GM18867 (cell line): ENCODE data around the gene CDC73.
"Not testable (repeated sequence)": the region's sequence is repeated elsewhere in the genome, so short reads cannot be mapped to it uniquely, and the experiment has no call there.

Experiments
- ATAC-seq: cut with Tn5 transposase; IDR thresholded peaks from one replicate; pipeline ENCODE4 v1.9.1; 2021; ENCODE audit warnings: mild to moderate bottlenecking, moderate library complexity; ENCODE audit not compliant: unreplicated experiment

Gene CDC73

GRCh38 chr1:193275773-193276172 lies 153.9 kb downstream of the CDC73 start:
- no peak for ATAC-seq

GRCh38 chr1:193278968-193279367 lies 157.1 kb downstream of the CDC73 start:
- no peak for ATAC-seq

GRCh38 chr1:193281894-193282293 lies 160.1 kb downstream of the CDC73 start:
- no peak for ATAC-seq

GRCh38 chr1:193283016-193283415 lies 161.2 kb downstream of the CDC73 start:
- no peak for ATAC-seq

- ATAC-seq, result no peak
Observed at GRCh38 chr1:193284219-193284618, 162.4 kb downstream of the CDC73 start.

GRCh38 chr1:193285641-193286040 lies 163.8 kb downstream of the CDC73 start:
- ATAC-seq, result no peak

- not testable (repeated sequence) for ATAC-seq
Observed at GRCh38 chr1:193288548-193289080, 166.8 kb downstream of the CDC73 start.

- no peak for ATAC-seq
Observed at GRCh38 chr1:193293726-193294125, 171.9 kb downstream of the CDC73 start.

GRCh38 chr1:193299038-193299437 lies 177.2 kb downstream of the CDC73 start:
- peak; percentile 84 for ATAC-seq

- no peak for ATAC-seq
Observed at GRCh38 chr1:193301746-193302145, 179.9 kb downstream of the CDC73 start.

- ATAC-seq, result no peak
Observed at GRCh38 chr1:193303849-193304248, 182.0 kb downstream of the CDC73 start.
